CD14-positive monocyte (primary cell): ENCODE results near the gene ATPAF1. TPM values are rescaled to one million over a fixed set of nuclear protein-coding genes. Genes with fewer than 3 reads are reported as not detected.
"Not testable (repeated sequence)": the region's sequence is repeated elsewhere in the genome, so short reads cannot be mapped to it uniquely, and the experiment has no call there.

Source experiments
- DNase-seq, 3 donors: peaks; one replicate each; pipeline ENCODE4 v3.0.0-alpha.2; 2011 to 2022
- H2AFZ ChIP-seq: 2 replicates; pipeline ENCODE4 v1.6.0; 2012; ENCODE audit warnings: mild to moderate bottlenecking, low read depth, low read length, inconsistent platforms; ENCODE audit not compliant: insufficient read depth, poor library complexity, severe bottlenecking
- H3K27ac ChIP-seq, 2 donors: 1 replicate in 1 of 2; 2 replicates in 1 of 2; pipeline ENCODE4 v1.5.1; 2012 to 2013; ENCODE audit warnings: low read length in 2 of 2, control low read depth in 1 of 2, inconsistent platforms in 1 of 2, low read depth in 1 of 2, mild to moderate bottlenecking in 1 of 2
- H3K27me3 ChIP-seq, 2 donors: one replicate each; pipeline versions ENCODE4 v1.6.0 to v1.6.1; 2011 to 2013; ENCODE audit warnings: low read length in 2 of 2; ENCODE audit not compliant: control insufficient read depth in 2 of 2, insufficient read depth in 2 of 2
- H3K36me3 ChIP-seq, 2 donors: replicated peaks in 1 of 2; 1 replicate in 1 of 2; 2 replicates in 1 of 2; pipeline versions ENCODE4 v1.5.1 to v1.6.1; 2012 to 2013; ENCODE audit warnings: low read length in 2 of 2, control low read depth in 1 of 2, inconsistent platforms in 1 of 2, mild to moderate bottlenecking in 1 of 2; ENCODE audit not compliant: insufficient read depth in 2 of 2, control insufficient read depth in 1 of 2
- H3K4me1 ChIP-seq, 2 donors: 1 replicate in 1 of 2; 2 replicates in 1 of 2; pipeline versions ENCODE4 v1.5.1 to v1.6.1; 2012 to 2013; ENCODE audit warnings: low read length in 2 of 2, control low read depth in 1 of 2, inconsistent platforms in 1 of 2, mild to moderate bottlenecking in 1 of 2, moderate library complexity in 1 of 2; ENCODE audit not compliant: insufficient read depth in 2 of 2, control insufficient read depth in 1 of 2
- H3K4me2 ChIP-seq: replicated peaks from 2 replicates; pipeline ENCODE3; 2012; ENCODE audit warnings: low read length, moderate library complexity, mild to moderate bottlenecking; ENCODE audit not compliant: poor library complexity, severe bottlenecking; ENCODE audit errors: extremely low read depth
- H3K4me3 ChIP-seq, 3 experiments: fragments of 200-600 bp in 1 of 3; sonication (generic) in 1 of 3; replicated peaks in 1 of 3; 1 replicate in 2 of 3; 2 replicates in 1 of 3; pipeline ENCODE4 v1.5.1; 2011 to 2013; ENCODE audit warnings: low read length in 3 of 3, mild to moderate bottlenecking in 3 of 3, control low read depth in 2 of 3, low read depth in 2 of 3, inconsistent platforms in 1 of 3, moderate library complexity in 1 of 3
- H3K79me2 ChIP-seq: 2 replicates; pipeline ENCODE4 v1.6.0; 2012; ENCODE audit warnings: mild to moderate bottlenecking, control low read depth, inconsistent platforms, low read length, moderate library complexity; ENCODE audit not compliant: insufficient read depth
- H3K9ac ChIP-seq: 2 replicates; pipeline ENCODE4 v1.6.0; 2017; ENCODE audit warnings: low read length, mild to moderate bottlenecking; ENCODE audit not compliant: insufficient read depth, poor library complexity, severe bottlenecking
- H3K9me3 ChIP-seq, 2 donors: replicated peaks in 1 of 2; 1 replicate in 1 of 2; 2 replicates in 1 of 2; pipeline versions ENCODE4 v1.5.1 to v1.6.1; 2012 to 2013; ENCODE audit warnings: low read length in 2 of 2, control low read depth in 1 of 2; ENCODE audit not compliant: control insufficient read depth in 1 of 2, insufficient read depth in 1 of 2
- H4K20me1 ChIP-seq: 2 replicates; pipeline ENCODE4 v1.6.0; 2012; ENCODE audit warnings: mild to moderate bottlenecking, low read length, control low read depth, moderate library complexity; ENCODE audit not compliant: insufficient read depth
- H3K27ac Mint-ChIP-seq, 7 donors: one replicate each; pipeline ENCODE4 v1.8.0; 2020; ENCODE audit warnings: mild to moderate bottlenecking in 7 of 7, mixed read lengths in 7 of 7, moderate library complexity in 6 of 7, inconsistent platforms in 2 of 7
- H3K27me3 Mint-ChIP-seq, 3 donors: one replicate each; pipeline ENCODE4 v1.8.0; 2021 to 2022; ENCODE audit warnings: low read depth in 3 of 3, mild to moderate bottlenecking in 3 of 3, mixed read lengths in 3 of 3, moderate library complexity in 3 of 3, inconsistent platforms in 1 of 3
- H3K36me3 Mint-ChIP-seq, 2 donors: one replicate each; pipeline ENCODE4 v1.8.0; 2020; ENCODE audit warnings: mixed read lengths in 2 of 2, inconsistent platforms in 1 of 2, mild to moderate bottlenecking in 1 of 2
- H3K4me1 Mint-ChIP-seq: one replicate; pipeline ENCODE4 v1.8.0; 2020; ENCODE audit warnings: mild to moderate bottlenecking, mixed read lengths
- H3K4me3 Mint-ChIP-seq, 2 donors: one replicate each; pipeline ENCODE4 v1.8.0; 2020; ENCODE audit warnings: mild to moderate bottlenecking in 2 of 2, mixed read lengths in 2 of 2, moderate library complexity in 1 of 2
- H3K9me3 Mint-ChIP-seq, 7 donors: one replicate each; pipeline ENCODE4 v1.8.0; 2020 to 2022; ENCODE audit warnings: mixed read lengths in 7 of 7, mild to moderate bottlenecking in 6 of 7, moderate library complexity in 6 of 7, inconsistent platforms in 2 of 7
- WGBS: methylation state at CpG from one replicate; pipeline ENCODE4 v1.1.5; 2013; ENCODE audit warnings: missing lambda C conversion rate; ENCODE audit not compliant: insufficient coverage; 5-methylcytosine and 5-hydroxymethylcytosine counted together
- intact Hi-C, 2 donors: fragments of 100-400 bp; cut with micrococcal nuclease; formaldehyde crosslinking; loops; one replicate each; pipeline versions ENCODE4 v1.15.0 to v1.15.1; 2023
- polyA plus RNA-seq, 3 donors: library from polyadenylated mRNA; depleted of rRNA in 1 of 3; unstranded in 2 of 3; stranded (reverse) in 1 of 3; fragments of 300-500 nt in 2 of 3; fragments of >200 nt in 1 of 3; fragmentation: Illumina TruSeq in 2 of 3; gene quantifications; 1 replicate in 2 of 3; 2 replicates in 1 of 3; pipeline ENCODE4 v1.2.3, GENCODE V29; 2012 to 2021
- TF ChIP-seq, protein P1 (sequence below): fragments of 200-600 bp; IDR thresholded peaks from one replicate; pipeline ENCODE4 v1.8.0; 2022; ENCODE audit warnings: antibody characterized with exemption, mild to moderate bottlenecking

ATPAF1 gene
- polyA plus RNA-seq, 3 donors, result 16.9 to 45.4 (median 33.4) TPM

DNA sequence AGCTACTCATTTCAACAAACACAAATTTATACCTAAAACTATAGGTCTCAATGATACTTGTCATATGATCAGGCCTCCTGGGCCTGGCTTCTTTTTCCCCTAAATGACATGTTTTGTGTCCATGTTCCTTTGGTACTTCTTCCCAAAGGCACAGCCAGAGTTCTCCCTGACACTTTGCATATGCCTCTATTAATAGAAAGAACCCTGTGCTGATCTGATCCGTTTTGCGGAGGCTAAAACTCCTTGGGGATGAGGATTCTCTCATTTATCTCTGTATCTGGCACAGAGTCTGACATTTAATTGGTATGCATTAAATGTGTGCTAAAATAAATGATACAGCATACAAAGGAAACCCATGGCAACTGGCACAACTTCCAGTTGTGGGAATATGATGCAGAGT, 11.5 kb downstream of the ATPAF1 start:
- no peak overlapping the region for H2AFZ ChIP-seq
- no peak overlapping the region for H3K4me2 ChIP-seq
- no peaks in the 10 kb centered on the region for H3K27me3 ChIP-seq
- H3K4me1 ChIP-seq, result no peaks in the 10 kb centered on the region
- H3K36me3 ChIP-seq, result peaks cover 34 to 75% of the 10 kb centered on the region in 2 donors
- DNase-seq, result no peak
- no peak overlapping the region for H3K9ac ChIP-seq
- Mint-ChIP-seq H3K4me1 (no peaks in the 10 kb centered on the region), H3K27me3 (no peaks in the 10 kb centered on the region), H3K36me3 (peaks cover 57 to 63% of the 10 kb centered on the region in 2 donors), H3K27ac (no peak overlapping the region), H3K9me3 (peaks cover 0 to 7% (median 3%) of the 10 kb centered on the region in 7 donors), H3K4me3 (no peak overlapping the region)
- intact Hi-C loops, result no loop called here
- H3K27ac ChIP-seq, result no peak overlapping the region
- TF ChIP-seq, protein P1, sequence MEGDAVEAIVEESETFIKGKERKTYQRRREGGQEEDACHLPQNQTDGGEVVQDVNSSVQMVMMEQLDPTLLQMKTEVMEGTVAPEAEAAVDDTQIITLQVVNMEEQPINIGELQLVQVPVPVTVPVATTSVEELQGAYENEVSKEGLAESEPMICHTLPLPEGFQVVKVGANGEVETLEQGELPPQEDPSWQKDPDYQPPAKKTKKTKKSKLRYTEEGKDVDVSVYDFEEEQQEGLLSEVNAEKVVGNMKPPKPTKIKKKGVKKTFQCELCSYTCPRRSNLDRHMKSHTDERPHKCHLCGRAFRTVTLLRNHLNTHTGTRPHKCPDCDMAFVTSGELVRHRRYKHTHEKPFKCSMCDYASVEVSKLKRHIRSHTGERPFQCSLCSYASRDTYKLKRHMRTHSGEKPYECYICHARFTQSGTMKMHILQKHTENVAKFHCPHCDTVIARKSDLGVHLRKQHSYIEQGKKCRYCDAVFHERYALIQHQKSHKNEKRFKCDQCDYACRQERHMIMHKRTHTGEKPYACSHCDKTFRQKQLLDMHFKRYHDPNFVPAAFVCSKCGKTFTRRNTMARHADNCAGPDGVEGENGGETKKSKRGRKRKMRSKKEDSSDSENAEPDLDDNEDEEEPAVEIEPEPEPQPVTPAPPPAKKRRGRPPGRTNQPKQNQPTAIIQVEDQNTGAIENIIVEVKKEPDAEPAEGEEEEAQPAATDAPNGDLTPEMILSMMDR, result no peak
- no peaks in the 10 kb centered on the region for H3K9me3 ChIP-seq
- H3K4me3 ChIP-seq, result no peak overlapping the region
- WGBS, result 100% methylated on average over 2 of the region's 2 CpGs
- no peaks in the 10 kb centered on the region for H3K79me2 ChIP-seq
- H4K20me1 ChIP-seq, result no peaks in the 10 kb centered on the region

GRCh38 chr1:46655848-46656247, 12.3 kb downstream of the ATPAF1 start:
- no peak overlapping the region for H2AFZ ChIP-seq
- peak overlapping the region in 1 of 7 donors; percentile 75 for H3K27ac Mint-ChIP-seq
- peaks cover 57 to 63% of the 10 kb centered on the region in 2 donors for H3K36me3 Mint-ChIP-seq
- no peaks in the 10 kb centered on the region for H3K4me1 ChIP-seq
- TF ChIP-seq, protein P1, result no peak
- no peak overlapping the region for H3K27ac ChIP-seq
- H3K4me2 ChIP-seq, result no peak overlapping the region
- no peaks in the 10 kb centered on the region for H3K27me3 Mint-ChIP-seq
- peaks cover 0 to 7% (median 3%) of the 10 kb centered on the region in 7 donors for H3K9me3 Mint-ChIP-seq
- no peaks in the 10 kb centered on the region for H3K79me2 ChIP-seq
- intact Hi-C loops, result no loop called here
- H3K9ac ChIP-seq, result no peak overlapping the region
- no peak overlapping the region for H3K4me3 Mint-ChIP-seq
- no peaks in the 10 kb centered on the region for H3K27me3 ChIP-seq
- no peaks in the 10 kb centered on the region for H4K20me1 ChIP-seq
- H3K4me3 ChIP-seq, result no peak overlapping the region
- no peak for DNase-seq
- no peaks in the 10 kb centered on the region for H3K4me1 Mint-ChIP-seq
- no peaks in the 10 kb centered on the region for H3K9me3 ChIP-seq
- peaks cover 33 to 70% of the 10 kb centered on the region in 2 donors for H3K36me3 ChIP-seq

DNA sequence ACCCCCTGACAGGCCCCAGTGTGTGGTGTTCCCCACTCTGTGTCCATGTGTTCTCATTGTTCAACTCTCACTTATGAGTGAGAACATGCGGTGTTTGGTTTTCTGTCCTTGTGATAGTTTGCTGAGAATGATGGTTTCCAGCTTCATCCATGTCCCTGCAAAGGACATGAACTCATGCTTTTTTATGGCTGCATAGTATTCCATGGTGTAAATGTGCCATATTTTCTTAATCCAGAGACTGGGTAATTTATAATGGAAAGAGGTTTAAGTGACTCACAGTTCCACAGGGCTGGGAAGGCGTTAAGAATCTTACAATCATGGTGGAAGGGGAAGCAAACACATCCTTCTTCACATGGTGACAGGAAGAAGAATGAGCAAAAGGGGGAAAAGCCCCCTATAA, 13.5 kb downstream of the ATPAF1 start:
- H3K9me3 ChIP-seq, H3K27me3 Mint-ChIP-seq, intact Hi-C loops, H3K4me3 ChIP-seq, H3K9ac ChIP-seq, H3K4me3 Mint-ChIP-seq, H3K27me3 ChIP-seq, H3K4me1 Mint-ChIP-seq, H3K79me2 ChIP-seq, H3K4me1 ChIP-seq, H3K4me2 ChIP-seq, H3K27ac Mint-ChIP-seq, H4K20me1 ChIP-seq, H3K27ac ChIP-seq, DNase-seq, H2AFZ ChIP-seq: not testable (repeated sequence)
- Mint-ChIP-seq H3K9me3 (peaks cover 0 to 16% (median 7%) of the 10 kb centered on the region in 7 donors), H3K36me3 (peaks cover 67 to 69% of the 10 kb centered on the region in 2 donors)
- no CpG with 5 or more reads among the region's 2 CpGs for WGBS
- H3K36me3 ChIP-seq, result peaks cover 40 to 76% of the 10 kb centered on the region in 2 donors
